HEK293 (cell line): ENCODE data around the gene NFKBIZ.

Experiments
- ATF2 ChIP-seq: fragments of 450-650 bp; formaldehyde crosslinking; IDR thresholded peaks from 2 replicates; pipeline ENCODE4 v1.5.1; 2016; ENCODE audit warnings: missing biosample characterization, missing genetic modification characterization, low read depth
- CTCF ChIP-seq: fragments of 450-650 bp; formaldehyde crosslinking; IDR thresholded peaks from 2 replicates; pipeline ENCODE4 v1.5.1; 2016; ENCODE audit warnings: missing biosample characterization, missing genetic modification characterization
- KLF17 ChIP-seq: fragments of 450-650 bp; formaldehyde crosslinking; IDR thresholded peaks from 2 replicates; pipeline ENCODE4 v1.5.1; 2016; ENCODE audit warnings: missing biosample characterization, missing genetic modification characterization
- PRDM6 ChIP-seq: fragments of 450-650 bp; formaldehyde crosslinking; IDR thresholded peaks from 2 replicates; pipeline ENCODE4 v1.5.1; 2017; ENCODE audit warnings: missing biosample characterization, missing genetic modification characterization
- SCRT1 ChIP-seq: fragments of 450-650 bp; formaldehyde crosslinking; IDR thresholded peaks from 2 replicates; pipeline ENCODE4 v1.5.1; 2016; ENCODE audit warnings: missing biosample characterization, missing genetic modification characterization, borderline replicate concordance
- SP7 ChIP-seq: fragments of 450-650 bp; formaldehyde crosslinking; IDR thresholded peaks from 2 replicates; pipeline ENCODE4 v1.5.1; 2016; ENCODE audit warnings: missing biosample characterization, missing genetic modification characterization
- ZNF184 ChIP-seq: fragments of 450-650 bp; IDR thresholded peaks from 2 replicates; pipeline ENCODE4 v1.5.1; 2018; ENCODE audit warnings: missing biosample characterization, mild to moderate bottlenecking, missing genetic modification characterization
- ZNF239 ChIP-seq: fragments of 450-650 bp; formaldehyde crosslinking; IDR thresholded peaks from 2 replicates; pipeline ENCODE4 v1.5.1; 2016; ENCODE audit warnings: missing biosample characterization, missing genetic modification characterization
- ZNF266 ChIP-seq: fragments of 450-650 bp; formaldehyde crosslinking; IDR thresholded peaks from 2 replicates; pipeline ENCODE4 v1.5.1; 2016; ENCODE audit warnings: missing biosample characterization, missing genetic modification characterization, low read depth
- ZNF423 ChIP-seq: fragments of 450-650 bp; formaldehyde crosslinking; IDR thresholded peaks from 2 replicates; pipeline ENCODE4 v1.5.1; 2016; ENCODE audit warnings: missing biosample characterization, missing genetic modification characterization
- ZNF513 ChIP-seq: fragments of 450-650 bp; IDR thresholded peaks from 2 replicates; pipeline ENCODE4 v1.5.1; 2018; ENCODE audit warnings: missing biosample characterization, missing genetic modification characterization
- ZNF600 ChIP-seq: fragments of 450-650 bp; formaldehyde crosslinking; IDR thresholded peaks from 2 replicates; pipeline ENCODE4 v1.5.1; 2016; ENCODE audit warnings: missing biosample characterization, missing genetic modification characterization
- ZSCAN30 ChIP-seq: fragments of 450-650 bp; IDR thresholded peaks from 2 replicates; pipeline ENCODE4 v1.5.1; 2018; ENCODE audit warnings: missing biosample characterization, mild to moderate bottlenecking, missing genetic modification characterization, moderate library complexity

GRCh38 chr3:101807888-101808287, 41.4 kb upstream of the NFKBIZ start:
- TF ChIP-seq ZNF239 (tag by site-specific recombination), result no peak
- TF ChIP-seq ZNF513, result no peak
- TF ChIP-seq SCRT1 (tag by site-specific recombination), result no peak
- no peak for TF ChIP-seq ATF2
- TF ChIP-seq ZNF423 (tag by site-specific recombination), result no peak
- TF ChIP-seq ZSCAN30 (tag by site-specific recombination), result no peak
- no peak for TF ChIP-seq CTCF (tag by site-specific recombination)
- TF ChIP-seq SP7, result no peak
- TF ChIP-seq PRDM6, result no peak
- TF ChIP-seq ZNF184 (tag by site-specific recombination), result no peak
- TF ChIP-seq ZNF600, result no peak
- TF ChIP-seq ZNF266 (tag by site-specific recombination), result no peak
- no peak for TF ChIP-seq KLF17 (tag by site-specific recombination)
